Keratinocyte (primary cell): ENCODE data around the gene GASK1A. TPM values are rescaled to one million over a fixed set of nuclear protein-coding genes. Genes with fewer than 3 reads are reported as not detected.

Experiments used
- DNase-seq: peaks from one replicate; pipeline ENCODE4 v3.0.0-alpha.2; 2011; ENCODE audit warnings: low read depth, missing footprints, low spot score
- FAIRE-seq: peaks from 2 replicates; lab custom pipeline; 2011; peaks lifted over from hg19 to GRCh38; lab: Jason Lieb, UNC
- H2AFZ ChIP-seq: 2 replicates; pipeline ENCODE4 v1.6.0; 2012; ENCODE audit warnings: low read length, control low read depth, inconsistent platforms; ENCODE audit not compliant: control insufficient read depth
- H3K27ac ChIP-seq: 2 replicates; pipeline ENCODE4 v1.5.1; 2011; ENCODE audit warnings: low read length; ENCODE audit not compliant: control insufficient read depth, insufficient read depth
- H3K27me3 ChIP-seq: 3 replicates; pipeline ENCODE4 v1.6.0; 2011; ENCODE audit warnings: low read length; ENCODE audit not compliant: control insufficient read depth, insufficient read depth; ENCODE audit errors: extremely low read depth
- H3K36me3 ChIP-seq, 2 experiments: 2 replicates in 1 of 2; 3 replicates in 1 of 2; pipeline ENCODE4 v1.5.1; 2011; ENCODE audit warnings: low read length in 2 of 2, mild to moderate bottlenecking in 1 of 2; ENCODE audit not compliant: control insufficient read depth in 2 of 2, insufficient read depth in 2 of 2; ENCODE audit errors: extremely low read depth in 1 of 2
- H3K4me1 ChIP-seq: 3 replicates; pipeline ENCODE4 v1.5.1; 2011; ENCODE audit warnings: low read length; ENCODE audit not compliant: control insufficient read depth, insufficient read depth; ENCODE audit errors: extremely low read depth
- H3K4me2 ChIP-seq: 3 replicates; pipeline ENCODE4 v1.6.0; 2011; ENCODE audit warnings: low read depth, low read length; ENCODE audit not compliant: control insufficient read depth, insufficient read depth; ENCODE audit errors: extremely low read depth
- H3K4me3 ChIP-seq, 3 experiments: fragments of 200-600 bp in 1 of 3; sonication (generic) in 1 of 3; 2 replicates in 2 of 3; 3 replicates in 1 of 3; pipeline ENCODE4 v1.5.1; 2011 to 2016; ENCODE audit warnings: low read length in 3 of 3, mild to moderate bottlenecking in 3 of 3, control low read depth in 2 of 3, inconsistent platforms in 1 of 3, low read depth in 1 of 3, mixed read lengths in 1 of 3, mixed run types in 1 of 3, moderate library complexity in 1 of 3; ENCODE audit not compliant: control insufficient read depth in 2 of 3, insufficient read depth in 2 of 3; ENCODE audit errors: extremely low read depth in 1 of 3
- H3K79me2 ChIP-seq: 2 replicates; pipeline ENCODE4 v1.6.0; 2012; ENCODE audit warnings: low read length; ENCODE audit not compliant: control insufficient read depth, insufficient read depth
- H3K9ac ChIP-seq: 3 replicates; pipeline ENCODE4 v1.6.0; 2011; ENCODE audit warnings: low read length; ENCODE audit not compliant: control insufficient read depth, insufficient read depth; ENCODE audit errors: extremely low read depth
- H3K9me1 ChIP-seq: 3 replicates; pipeline ENCODE4 v1.6.0; 2011; ENCODE audit warnings: low read length; ENCODE audit not compliant: control insufficient read depth, insufficient read depth; ENCODE audit errors: extremely low read depth
- H3K9me3 ChIP-seq: 2 replicates; pipeline ENCODE4 v1.5.1; 2012; ENCODE audit warnings: low read depth, low read length; ENCODE audit not compliant: control insufficient read depth
- H4K20me1 ChIP-seq: 3 replicates; pipeline ENCODE4 v1.6.0; 2011; ENCODE audit warnings: low read length; ENCODE audit not compliant: control insufficient read depth, insufficient read depth; ENCODE audit errors: extremely low read depth
- EZH2 ChIP-seq: IDR thresholded peaks from one replicate; pipeline ENCODE4 v1.6.1; 2012; ENCODE audit warnings: inconsistent platforms, mild to moderate bottlenecking, low read length, moderate library complexity
- dilution Hi-C: fragments of 300-500 bp; cut with MboI; formaldehyde crosslinking; loops from one replicate; pipeline ENCODE4 v1.7.0; 2020; ENCODE audit warnings: low sequenced_read_pairs; ENCODE audit not compliant: extremely low pct_ligation_motif_present
- polyA plus RNA-seq, 5 experiments: library from polyadenylated mRNA; depleted of rRNA in 3 of 5; stranded (reverse) in 3 of 5; stranded (forward) in 1 of 5; unstranded in 1 of 5; fragments of >200 nt; gene quantifications; 1 replicate in 1 of 5; 2 replicates in 3 of 5; 3 replicates in 1 of 5; pipeline versions ENCODE4 v1.2.1 to v1.2.3, GENCODE V29; 2011 to 2012; ENCODE audit warnings: missing spikeins in 2 of 5, low read depth in 1 of 5, low replicate concordance in 1 of 5
- TF ChIP-seq, protein P1 (sequence below), 3 experiments: IDR thresholded peaks in 1 of 3; conservative IDR thresholded peaks in 1 of 3; optimal IDR thresholded peaks in 1 of 3; 2 replicates in 2 of 3; 3 replicates in 1 of 3; pipeline versions ENCODE3 to v1.5.1; 2011; ENCODE audit warnings: low read length in 3 of 3, mild to moderate bottlenecking in 3 of 3, moderate library complexity in 2 of 3, control low read depth in 1 of 3, inconsistent platforms in 1 of 3; ENCODE audit not compliant: insufficient read depth in 2 of 3; ENCODE audit errors: extremely low read depth in 1 of 3

GASK1A gene
- polyA plus RNA-seq, 1 donor (not counting 4 experiments of a cell fraction or from before 2014, with no cell fraction given) = 0.30 TPM

DNA sequence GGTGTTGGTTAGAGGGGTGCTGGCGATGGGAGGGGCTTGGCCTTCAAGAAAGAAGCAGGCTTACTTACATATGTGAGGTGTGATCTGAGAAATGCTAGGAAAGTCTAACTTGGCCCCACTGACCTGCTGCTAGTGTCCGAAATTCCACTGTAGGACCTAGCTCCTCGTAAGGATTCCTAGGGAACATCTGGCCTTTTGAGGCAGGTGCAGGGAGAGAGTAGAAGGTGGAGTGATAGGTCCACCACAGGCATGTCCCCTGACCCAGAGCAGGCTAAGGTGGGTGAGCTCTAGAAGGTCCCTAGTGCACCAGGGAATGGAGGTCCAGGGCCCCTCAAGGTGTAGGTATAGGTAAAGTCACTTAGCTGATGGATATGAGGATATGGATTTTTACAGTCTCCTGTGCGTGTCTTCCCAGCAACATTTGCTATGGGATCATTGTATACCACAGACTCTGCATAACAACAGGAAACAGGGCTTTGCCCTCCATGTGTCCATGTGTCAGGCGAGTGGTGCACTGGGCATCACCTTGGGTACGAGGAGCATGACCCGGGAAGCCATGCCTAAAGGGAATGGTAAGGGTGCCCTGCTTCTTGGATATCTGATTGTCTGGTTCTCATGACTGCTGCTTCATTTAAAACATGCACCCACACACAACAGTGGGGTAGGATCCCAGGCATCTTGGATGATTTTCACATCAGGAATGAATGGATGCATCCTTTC lies 94.2 kb downstream of the GASK1A start:
- no peak overlapping the region for H3K4me2 ChIP-seq
- DNase-seq (no peak), FAIRE-seq (no peak)
- H2AFZ ChIP-seq = no peak overlapping the region
- no peaks in the 10 kb centered on the region for H3K4me1 ChIP-seq
- no peaks in the 10 kb centered on the region for H3K27me3 ChIP-seq
- no peaks in the 10 kb centered on the region for H3K79me2 ChIP-seq
- H3K36me3 ChIP-seq = no peaks in the 10 kb centered on the region
- no peaks in the 10 kb centered on the region for H3K9me1 ChIP-seq
- dilution Hi-C loops = no loop called here
- no peaks in the 10 kb centered on the region for H3K9me3 ChIP-seq
- no peaks in the 10 kb centered on the region for H4K20me1 ChIP-seq
- no peak for TF ChIP-seq EZH2
- TF ChIP-seq, protein P1, sequence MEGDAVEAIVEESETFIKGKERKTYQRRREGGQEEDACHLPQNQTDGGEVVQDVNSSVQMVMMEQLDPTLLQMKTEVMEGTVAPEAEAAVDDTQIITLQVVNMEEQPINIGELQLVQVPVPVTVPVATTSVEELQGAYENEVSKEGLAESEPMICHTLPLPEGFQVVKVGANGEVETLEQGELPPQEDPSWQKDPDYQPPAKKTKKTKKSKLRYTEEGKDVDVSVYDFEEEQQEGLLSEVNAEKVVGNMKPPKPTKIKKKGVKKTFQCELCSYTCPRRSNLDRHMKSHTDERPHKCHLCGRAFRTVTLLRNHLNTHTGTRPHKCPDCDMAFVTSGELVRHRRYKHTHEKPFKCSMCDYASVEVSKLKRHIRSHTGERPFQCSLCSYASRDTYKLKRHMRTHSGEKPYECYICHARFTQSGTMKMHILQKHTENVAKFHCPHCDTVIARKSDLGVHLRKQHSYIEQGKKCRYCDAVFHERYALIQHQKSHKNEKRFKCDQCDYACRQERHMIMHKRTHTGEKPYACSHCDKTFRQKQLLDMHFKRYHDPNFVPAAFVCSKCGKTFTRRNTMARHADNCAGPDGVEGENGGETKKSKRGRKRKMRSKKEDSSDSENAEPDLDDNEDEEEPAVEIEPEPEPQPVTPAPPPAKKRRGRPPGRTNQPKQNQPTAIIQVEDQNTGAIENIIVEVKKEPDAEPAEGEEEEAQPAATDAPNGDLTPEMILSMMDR (optimal IDR thresholded peaks at IDR 0.05 in 1 of 3, IDR thresholded peaks at IDR 0.05 in 1 of 3, conservative IDR thresholded peaks at IDR 0.05 in 1 of 3; ENCODE audit: extremely low read depth in 1 of 3, insufficient read depth in 2 of 3, low read length in 3 of 3) = no peak
- no peak overlapping the region for H3K9ac ChIP-seq
- no peak overlapping the region for H3K27ac ChIP-seq
- no peak overlapping the region for H3K4me3 ChIP-seq

DNA sequence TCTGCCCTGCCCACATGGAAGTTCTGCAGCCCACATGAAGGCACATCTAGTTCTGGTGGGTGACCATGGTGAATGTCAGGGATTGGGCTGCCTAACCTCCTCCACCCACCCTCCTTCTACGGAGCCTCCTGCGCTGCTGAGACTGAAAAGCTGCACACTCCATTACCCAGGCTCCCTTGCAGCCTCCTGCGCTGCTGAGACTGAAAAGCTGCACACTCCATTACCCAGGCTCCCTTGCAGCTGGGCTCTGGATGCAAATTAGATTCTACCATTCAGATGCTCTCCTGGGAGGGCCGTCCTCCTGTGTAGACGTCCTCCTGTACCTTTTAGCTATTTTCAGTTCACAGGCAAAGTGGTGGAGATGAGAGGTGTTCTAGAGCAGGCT lies 94.7 kb downstream of the GASK1A start:
- FAIRE-seq = no peak

More for the DNA sequence above, 94.7 kb downstream of the GASK1A start:
- no peaks in the 10 kb centered on the region for H3K9me3 ChIP-seq
- dilution Hi-C loops = no loop called here
- H3K9me1 ChIP-seq = no peaks in the 10 kb centered on the region
- H3K4me3 ChIP-seq = no peak overlapping the region
- no peaks in the 10 kb centered on the region for H3K4me1 ChIP-seq
- no peaks in the 10 kb centered on the region for H4K20me1 ChIP-seq
- H3K27ac ChIP-seq = no peak overlapping the region
- no peak overlapping the region for H3K4me2 ChIP-seq
- H3K9ac ChIP-seq = no peak overlapping the region
- no peaks in the 10 kb centered on the region for H3K79me2 ChIP-seq
- no peaks in the 10 kb centered on the region for H3K27me3 ChIP-seq
- H2AFZ ChIP-seq = no peak overlapping the region
- DNase-seq = no peak
- no peaks in the 10 kb centered on the region for H3K36me3 ChIP-seq
- TF ChIP-seq EZH2 = no peak
- TF ChIP-seq, protein P1 (optimal IDR thresholded peaks at IDR 0.05 in 1 of 3, IDR thresholded peaks at IDR 0.05 in 1 of 3, conservative IDR thresholded peaks at IDR 0.05 in 1 of 3; ENCODE audit: extremely low read depth in 1 of 3, insufficient read depth in 2 of 3, low read length in 3 of 3) = no peak
